HUDEP-2 (cell line): ENCODE measurements around the gene ACTN2.
"Not testable (repeated sequence)": the region's sequence is repeated elsewhere in the genome, so short reads cannot be mapped to it uniquely, and the experiment has no call there.

Experiments
- DNase-seq, 76 experiments: peaks; one replicate each; lab custom pipeline; 2025; ENCODE audit not compliant: unreplicated experiment in 76 of 76; lab: John Stamatoyannopoulos, UW

ACTN2 gene

DNA sequence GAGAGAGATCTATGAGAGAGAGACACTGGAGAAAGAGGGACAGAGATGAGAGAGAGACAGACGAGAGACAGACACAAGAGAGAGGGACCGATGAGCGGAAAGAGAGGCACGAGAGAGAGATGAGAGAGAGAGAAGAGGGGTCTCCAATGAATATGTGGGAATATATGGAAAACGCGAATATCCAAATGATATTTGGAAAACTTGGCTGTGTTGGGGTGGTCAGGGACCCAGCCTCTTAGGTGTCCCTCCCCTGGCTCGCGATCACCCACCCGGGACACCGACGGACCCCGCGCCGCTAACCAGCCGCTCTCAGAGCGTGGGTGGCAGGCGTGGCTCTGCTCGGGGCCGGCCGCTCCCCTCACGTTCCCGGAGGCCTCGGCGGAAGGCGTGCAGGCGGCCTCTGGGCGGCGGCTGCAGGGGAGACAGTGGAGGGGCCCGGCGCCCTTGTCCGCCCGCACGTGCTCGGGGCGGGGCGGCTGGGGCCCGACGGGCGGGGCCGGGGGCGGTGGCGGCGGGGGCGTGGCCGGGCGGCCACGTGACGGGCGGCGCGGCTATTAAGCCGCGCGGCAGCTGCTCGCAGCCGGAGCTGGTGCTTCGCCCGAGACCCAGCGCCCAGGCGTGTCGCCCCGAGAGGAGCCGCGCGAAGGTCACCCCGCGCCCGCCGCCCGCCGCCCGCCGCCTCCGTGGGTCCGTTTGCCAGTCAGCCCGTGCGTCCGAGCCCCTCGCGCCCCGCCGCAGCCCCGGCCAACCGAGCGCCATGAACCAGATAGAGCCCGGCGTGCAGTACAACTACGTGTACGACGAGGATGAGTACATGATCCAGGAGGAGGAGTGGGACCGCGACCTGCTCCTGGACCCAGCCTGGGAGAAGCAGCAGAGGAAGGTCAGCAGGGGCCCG, at the start of gene ACTN2:
Gene ACTN2, plus strand, starts transcription at position 583 of the 898 bp plus-strand sequence. Its CDS starts 175 bp downstream, at position 758.
- DNase-seq = peak in 72 of 76 experiments; percentile 29 to 86 (median 69)

DNA sequence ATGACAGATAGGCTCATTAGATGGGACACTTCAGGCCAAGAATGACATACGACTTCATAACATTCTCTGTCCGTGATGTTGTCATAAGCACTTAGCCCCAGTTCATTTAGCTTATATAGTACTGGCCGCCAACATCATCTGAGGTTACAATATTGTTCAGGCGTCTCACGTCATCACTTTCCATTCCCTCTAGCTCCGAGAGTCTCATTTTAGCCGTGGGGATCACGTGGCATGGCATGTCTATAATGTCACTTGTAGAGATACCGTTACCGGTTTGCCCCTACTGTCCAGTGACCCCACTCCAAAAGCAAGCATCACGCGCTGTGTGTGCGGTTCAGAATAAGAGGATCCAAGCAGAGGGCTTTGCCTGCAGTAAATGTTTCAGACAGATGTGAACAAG, 47.4 kb upstream of the ACTN2 start:
- DNase-seq = no peak

DNA sequence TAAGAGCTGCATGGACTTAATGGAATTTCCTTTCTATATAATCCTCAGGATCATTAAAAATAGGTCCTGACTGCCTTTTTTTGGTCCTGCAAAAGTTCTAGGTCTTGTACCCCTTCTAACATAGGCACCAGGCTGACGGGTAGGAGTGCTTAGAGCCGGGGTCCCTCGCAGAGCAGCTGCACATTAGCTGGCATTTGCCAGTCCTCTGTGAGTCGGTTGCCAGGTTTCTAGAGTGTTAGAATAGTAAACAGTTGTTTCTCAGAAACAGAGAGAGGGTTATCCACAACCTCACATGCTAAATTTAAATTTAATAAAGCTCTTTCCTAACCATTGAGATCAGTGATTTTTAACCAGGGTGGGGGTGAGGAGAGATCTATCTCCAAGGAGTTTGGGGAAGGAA, 46.6 kb upstream of the ACTN2 start:
- no peak for DNase-seq

DNA sequence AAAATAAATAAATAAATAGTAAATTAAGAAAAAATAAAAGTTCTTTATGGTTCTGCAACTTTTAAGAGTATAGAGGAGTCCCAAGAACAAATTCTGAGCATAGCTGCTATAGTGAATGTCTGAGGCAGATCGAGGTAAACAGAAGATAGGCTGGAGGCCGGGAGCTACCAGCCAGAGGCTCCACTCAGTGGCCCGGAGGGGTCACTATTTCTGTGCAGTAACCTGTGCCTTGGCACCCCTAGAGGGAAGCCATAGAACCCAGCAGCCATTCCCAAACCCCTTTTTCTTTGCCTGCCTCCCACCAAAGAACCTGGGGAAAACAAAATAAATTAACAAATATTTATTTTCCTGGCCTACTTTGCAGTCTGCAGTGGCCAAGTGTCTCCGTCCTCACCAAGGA, 43.5 kb upstream of the ACTN2 start:
- no peak for DNase-seq

DNA sequence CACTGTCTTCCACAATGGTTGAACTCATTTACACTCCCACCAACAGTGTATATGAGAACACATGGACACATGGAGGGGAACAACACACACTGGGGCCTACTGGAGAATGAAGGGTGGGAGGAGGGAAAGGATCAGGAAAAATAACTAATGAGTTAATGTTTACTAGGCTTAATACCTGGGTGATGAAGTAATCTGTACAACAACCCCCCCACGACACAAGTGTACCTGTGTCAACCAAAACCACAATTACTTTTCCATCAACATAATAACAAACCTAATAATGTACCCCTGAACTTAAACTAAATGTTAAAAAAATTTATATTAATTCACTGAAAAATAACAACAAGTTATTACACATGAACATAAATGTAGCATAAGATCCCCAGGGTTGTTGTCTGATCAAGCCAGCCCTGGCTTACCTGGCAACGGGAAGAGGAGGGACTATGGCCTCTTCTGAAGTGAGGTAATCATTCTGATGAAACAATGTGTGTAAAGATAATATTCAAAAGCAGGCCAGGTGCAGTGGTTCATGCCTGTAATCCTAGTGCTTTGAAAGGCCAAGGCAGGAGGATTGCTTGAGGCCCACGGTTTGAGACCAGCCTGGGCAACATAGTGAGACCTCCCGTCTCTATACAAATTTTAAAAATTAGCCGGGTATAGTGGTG, 41.2 kb upstream of the ACTN2 start:
- no peak for DNase-seq

DNA sequence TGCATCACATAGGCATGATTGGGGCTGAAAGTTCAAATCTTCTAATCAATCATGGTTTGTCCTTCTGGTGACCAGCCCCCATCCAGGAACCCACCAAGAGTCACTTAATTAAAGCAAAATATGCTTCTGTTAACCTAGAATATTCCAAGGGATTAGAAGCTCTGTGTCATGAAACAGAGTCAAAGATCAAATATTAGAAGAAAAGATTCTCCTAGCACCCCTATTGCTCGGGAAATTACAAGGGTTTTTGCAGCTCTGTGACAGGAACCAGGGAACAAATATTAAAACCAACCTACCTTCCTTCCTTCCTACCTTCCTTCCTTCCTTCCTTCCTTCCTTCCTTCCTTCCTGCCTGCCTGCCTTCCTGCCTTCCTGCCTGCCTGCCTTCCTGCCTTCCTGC, 31.8 kb upstream of the ACTN2 start:
- no peak for DNase-seq

DNA sequence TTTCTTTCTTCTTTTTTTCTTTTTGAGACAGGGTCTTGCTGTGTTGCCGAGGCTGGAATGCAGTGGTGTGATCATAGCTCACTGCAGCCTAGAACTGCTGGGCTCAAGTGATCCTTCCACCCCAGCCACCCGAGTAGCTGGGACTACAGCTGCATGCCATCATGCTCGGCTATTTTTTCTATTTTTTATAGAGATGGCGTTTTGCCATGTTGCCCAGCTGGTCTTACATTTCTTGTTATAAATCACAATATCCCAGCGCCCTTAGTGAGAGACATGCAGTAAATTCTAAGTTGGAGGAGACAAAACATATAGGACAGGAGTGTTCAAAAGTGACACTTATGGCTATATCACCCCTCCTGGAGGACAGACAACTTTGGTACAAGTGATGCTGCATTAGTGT, 31.3 kb upstream of the ACTN2 start:
- no peak for DNase-seq

DNA sequence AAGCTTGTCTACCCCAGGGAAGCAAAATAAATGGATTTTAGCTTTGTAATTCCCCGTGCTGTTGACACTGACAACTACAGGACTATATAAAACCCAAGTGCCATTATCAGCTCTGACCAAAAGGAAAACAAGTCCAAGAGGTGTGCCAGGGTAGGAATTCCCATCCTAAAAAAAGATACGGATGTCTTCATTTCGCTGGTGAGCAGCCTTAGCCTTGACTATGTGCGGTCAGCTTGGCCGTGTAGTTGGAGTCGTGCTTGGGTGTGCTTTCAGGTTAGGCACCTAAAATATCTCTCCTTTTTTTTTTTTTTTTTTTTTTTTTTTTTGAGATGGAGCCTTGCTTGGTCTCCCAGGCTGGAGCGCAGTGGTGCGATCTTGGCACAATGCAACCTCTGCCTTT, 28.9 kb upstream of the ACTN2 start:
- no peak for DNase-seq

DNA sequence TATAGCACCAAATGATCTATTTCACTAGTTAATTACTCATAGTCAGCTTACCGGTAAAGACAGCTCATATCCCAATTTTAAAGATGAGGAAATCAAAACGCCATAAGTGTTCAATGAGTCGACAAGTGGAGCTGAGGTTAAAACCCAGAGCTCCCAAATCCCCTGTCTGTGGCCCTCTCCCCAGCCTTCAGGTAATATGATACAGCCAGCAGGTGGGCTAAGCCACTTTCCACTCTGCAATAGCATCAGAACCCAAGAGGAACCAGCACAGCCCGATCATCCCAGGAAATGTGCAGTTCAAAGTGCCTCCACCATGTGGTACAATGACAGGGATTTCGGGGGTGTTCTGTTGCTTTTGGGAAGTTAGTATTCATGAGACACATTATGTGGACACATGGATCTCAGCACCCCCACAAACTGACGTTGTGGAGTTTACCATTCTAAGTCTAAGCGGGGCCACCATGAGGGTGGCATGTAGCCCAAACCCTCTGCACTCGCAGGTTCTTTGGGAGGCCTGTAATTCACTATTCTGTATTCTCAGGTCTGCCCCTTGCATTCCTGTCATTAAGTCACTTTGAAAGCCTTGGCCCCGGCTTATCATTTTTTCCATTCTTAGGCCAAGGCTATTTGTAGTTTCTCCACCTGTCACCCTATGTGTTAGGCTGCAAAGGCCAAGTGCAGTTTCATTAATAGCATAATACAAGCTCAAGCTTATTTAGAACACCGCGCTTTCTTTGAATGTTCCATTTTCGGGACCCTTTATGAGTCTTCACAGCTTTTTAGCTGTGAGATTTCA, 26.3 kb upstream of the ACTN2 start:
- no peak for DNase-seq

DNA sequence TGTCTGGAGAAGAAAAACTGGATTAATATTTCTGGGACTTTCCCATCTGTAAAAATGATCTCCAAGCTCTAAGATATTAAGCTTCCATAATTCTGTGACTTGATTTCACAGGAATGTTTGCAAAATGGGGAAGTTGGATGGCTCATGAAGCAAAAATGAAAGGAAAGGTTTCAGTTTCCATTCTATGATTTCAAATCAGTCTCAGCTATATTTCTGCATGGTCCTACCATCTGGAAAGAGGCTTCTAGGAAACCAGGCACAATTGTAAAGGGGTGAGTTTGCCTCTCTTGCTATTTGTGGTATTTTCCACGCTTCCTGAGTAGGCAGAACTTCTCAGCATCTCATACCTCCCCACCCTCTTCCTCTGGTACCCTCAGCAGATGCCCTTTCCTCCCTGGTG, 22.4 kb upstream of the ACTN2 start:
- DNase-seq = no peak

DNA sequence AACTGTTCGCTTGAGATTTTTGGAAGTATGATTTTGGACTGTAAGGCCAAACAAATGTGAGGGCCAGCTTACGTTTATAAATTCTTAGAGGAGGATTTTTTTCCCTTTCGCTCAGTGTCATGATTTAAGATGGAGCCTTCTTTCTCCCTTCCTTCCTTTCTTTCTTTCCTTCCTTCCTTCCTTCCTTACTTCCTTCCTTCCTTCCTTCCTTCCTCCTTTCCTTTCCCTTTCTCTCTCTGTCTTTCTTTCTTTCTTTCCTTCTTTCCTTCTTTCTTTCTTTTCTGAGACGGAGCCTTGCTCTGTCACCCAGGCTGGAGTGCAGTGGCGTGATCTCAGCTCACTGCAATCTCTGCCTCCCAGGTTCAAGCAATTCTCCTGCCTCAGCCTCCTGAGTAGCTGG, 17.4 kb upstream of the ACTN2 start:
- not testable (repeated sequence) for DNase-seq

DNA sequence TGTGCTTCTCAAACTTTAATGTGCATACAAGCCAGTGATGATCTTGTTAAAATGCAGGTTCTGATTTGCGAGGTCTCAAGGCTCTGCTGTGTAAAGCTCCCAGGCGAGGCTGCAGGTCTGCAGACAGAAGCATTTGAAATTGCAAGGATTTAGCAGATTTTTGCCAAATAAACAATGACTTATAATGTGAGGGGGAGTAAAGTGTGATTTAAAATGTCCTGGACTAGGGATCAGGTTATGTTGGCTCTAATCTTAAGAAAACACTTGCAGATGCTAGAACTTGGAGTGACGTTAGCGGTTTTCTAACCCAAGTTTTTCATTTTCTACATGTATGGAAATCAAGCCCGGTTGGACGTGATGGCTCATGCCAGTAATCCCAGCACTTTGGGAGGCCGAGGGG, 16.2 kb upstream of the ACTN2 start:
- DNase-seq = no peak

DNA sequence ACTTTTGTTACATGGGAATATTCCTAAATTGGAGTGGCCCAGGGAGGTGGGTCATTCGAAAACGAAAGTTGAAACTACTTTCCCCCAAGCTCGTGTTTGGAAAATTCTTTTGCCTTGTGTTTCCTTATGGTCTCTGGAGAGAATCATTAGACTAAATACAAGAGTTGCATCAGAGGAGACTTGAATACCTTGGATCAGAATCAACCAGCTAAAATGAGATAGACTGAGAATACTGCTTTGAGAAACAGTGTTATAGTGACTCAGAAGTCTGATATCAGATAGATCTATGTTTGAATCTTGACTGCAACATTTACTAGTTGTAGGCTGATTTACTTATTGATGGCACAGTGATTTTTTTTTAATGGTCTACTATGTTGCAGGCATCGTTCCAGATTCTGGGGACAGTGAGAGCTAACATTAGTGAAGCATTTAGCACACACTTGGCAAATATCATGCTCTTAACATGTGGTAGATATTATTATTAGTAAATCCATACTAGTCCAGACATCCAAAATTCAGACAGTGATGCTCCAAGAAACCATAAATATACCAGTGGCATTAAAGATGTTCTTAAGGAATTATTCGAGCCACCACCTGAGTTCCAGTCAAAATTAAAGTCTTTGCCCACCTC, 12.9 kb upstream of the ACTN2 start:
- DNase-seq = no peak

DNA sequence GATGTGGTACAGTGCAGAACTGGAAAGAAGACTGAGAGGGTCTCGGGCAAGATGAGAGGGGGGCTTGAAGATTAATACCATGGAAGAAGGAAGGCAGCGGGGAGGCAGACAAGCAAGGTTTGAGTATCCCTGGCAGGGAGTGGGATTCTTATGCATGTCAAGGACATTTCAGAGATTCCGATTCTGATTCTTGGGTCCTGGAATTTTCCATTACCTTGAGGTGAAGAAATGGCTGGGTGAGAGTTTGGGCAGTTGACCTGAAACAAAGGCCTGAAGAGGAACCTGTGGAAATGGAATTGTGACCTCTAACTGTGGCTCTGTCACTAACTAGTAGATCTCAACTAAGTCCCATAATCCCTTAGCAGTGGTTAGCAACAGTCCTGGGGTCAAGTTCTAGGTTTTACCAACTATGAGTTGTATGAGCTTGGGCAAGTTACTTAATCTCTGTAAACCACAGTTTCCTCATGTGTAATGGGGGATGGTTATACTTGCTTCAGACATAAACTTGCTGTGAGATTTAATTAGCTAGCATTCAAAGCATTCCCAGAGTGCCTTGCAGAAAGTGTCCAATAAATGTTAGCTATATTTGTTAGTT, 8.6 kb upstream of the ACTN2 start:
- no peak for DNase-seq

DNA sequence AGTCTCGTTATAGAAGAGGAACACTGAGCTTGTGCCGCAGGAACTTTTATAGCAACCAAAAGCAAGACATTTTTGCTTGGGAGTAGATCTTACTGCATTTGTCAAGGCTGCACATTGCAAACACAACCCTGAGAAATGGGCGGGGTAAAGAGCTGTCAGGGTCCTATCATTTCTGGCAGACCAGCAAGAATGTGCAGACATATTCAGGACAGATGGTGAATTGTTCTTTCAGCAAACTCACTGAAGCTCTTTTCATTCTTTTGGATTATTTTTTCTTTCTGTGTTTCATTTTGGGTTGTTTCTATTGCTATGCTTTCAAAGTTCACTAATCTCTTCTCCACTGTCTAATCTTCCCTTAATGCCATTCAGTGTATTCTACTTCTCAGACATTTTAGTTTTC, 5.1 kb upstream of the ACTN2 start:
- peak in 7 of 76 experiments; percentile 1 to 7 (median 3) for DNase-seq

DNA sequence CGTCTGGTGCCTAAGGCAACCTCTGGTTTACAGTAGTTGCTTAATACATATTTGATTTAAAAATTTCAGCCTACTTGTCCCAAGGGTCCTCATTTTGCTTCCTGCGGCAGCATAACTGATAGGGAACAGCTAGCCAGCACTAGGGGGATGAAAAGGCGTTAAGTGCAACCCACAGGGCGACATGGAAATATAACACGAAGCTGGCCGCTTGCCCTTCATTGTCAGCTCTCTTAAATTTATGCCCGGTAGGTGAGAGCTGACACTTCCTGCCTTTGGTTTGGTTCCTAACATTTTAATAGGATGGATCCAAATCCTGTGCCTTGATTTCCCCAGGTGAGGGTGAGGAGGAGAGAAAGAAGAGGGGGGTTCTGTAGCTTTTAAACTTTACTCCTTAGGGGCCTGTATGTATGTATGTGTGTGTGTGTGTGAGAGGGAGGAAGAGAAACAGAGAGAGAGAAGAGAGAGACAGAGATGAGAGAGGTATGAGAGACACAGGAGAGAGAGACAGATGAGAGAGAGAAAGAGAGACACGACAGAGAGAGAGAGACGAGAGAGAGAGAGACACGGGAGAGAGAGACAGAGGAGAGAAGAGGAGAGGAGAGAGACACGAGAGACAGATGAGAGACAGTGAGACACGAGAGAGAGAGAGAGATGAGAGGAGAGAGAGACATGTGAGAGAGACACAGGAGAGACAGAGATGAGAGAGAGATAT, 938 bp upstream of the ACTN2 start:
- DNase-seq = no peak

DNA sequence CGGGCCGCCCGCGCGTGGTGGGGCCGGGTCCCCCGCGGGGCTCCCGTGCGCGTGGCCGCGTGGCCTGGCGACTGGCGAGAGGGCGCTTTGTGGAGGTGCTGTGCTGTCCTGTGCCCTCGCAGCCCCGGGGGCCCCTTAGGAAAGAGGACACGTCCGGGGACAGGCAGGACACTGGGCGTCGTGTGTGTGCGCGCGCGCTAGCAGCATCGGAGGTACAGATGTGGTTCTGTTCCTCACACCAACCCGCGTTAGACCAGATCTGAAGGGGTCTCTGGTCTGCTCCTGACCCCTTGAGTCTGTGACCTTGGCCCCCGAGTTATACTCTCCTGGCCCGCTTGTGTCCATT, 489 bp downstream of the ACTN2 start:
- peak in 17 of 76 experiments; percentile 7 to 49 (median 19) for DNase-seq

DNA sequence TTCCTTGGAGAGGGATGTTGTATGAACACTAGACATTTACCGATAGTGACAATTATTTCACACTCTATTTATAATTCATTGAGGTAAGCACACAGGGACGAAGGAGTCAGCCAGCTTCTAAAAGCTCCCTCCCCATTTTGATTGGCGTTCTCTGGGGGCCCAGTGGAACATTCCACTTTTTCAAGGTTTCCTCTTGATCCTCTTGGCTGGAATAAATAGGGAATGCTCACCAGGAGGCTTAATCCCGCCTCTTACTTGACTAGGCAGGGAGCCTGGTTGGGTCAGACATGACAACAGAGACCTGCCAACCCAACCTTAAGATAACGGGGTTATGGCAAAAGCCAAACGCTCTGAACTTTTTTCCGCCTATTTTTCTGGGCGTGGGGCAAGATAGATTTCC, 974 bp downstream of the ACTN2 start:
- DNase-seq = peak in 30 of 76 experiments; percentile 3 to 44 (median 12)

DNA sequence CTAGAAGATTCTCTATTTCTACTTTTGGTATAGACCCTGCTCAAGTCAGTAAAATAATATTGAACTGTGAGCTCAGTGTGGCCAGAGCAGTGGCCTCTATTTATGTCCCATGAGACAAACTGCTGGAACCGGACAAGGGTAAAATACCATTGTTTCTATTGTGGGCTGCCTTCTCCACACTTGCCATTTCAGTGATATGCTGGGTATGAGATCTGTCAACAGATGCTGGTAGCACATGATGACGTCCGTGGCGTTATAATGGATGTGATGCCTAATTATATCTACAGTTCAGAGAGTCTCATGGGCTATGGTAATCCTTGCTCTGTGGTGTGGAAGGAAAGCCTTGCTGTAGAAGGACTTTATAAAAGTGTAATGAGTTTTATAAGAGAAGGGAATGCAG, 2.4 kb downstream of the ACTN2 start:
- no peak for DNase-seq
